Natural killer cell (primary cell): ENCODE results near the gene TRAF3IP3. TPM values are rescaled to one million over a fixed set of nuclear protein-coding genes. Genes with fewer than 3 reads are reported as not detected.

Experiments
- ATAC-seq, 3 donors: fragments of 150-1000 bp in 2 of 3; fragments of 200-7000 bp in 1 of 3; cut with Tn5 transposase; 1 replicate in 1 of 3; 2 replicates in 2 of 3; pipeline ENCODE4 v1.10.0; 2021; ENCODE audit warnings: mild to moderate bottlenecking in 2 of 3, moderate library complexity in 2 of 3
- DNase-seq, 2 donors: peaks; one replicate each; pipeline versions ENCODE4 v3.0.0 to v3.0.0-alpha.2; 2013 to 2021; ENCODE audit warnings: mixed read lengths in 1 of 2
- H3K27ac ChIP-seq: one replicate; pipeline ENCODE4 v1.5.1; 2013; ENCODE audit warnings: mild to moderate bottlenecking, low read length
- H3K27me3 ChIP-seq: one replicate; pipeline ENCODE4 v1.6.1; 2013; ENCODE audit warnings: low read length; ENCODE audit not compliant: control insufficient read depth, insufficient read depth
- H3K36me3 ChIP-seq: one replicate; pipeline ENCODE4 v1.6.1; 2013; ENCODE audit warnings: low read length; ENCODE audit not compliant: control insufficient read depth, insufficient read depth
- H3K4me1 ChIP-seq: one replicate; pipeline ENCODE4 v1.6.1; 2013; ENCODE audit warnings: low read length; ENCODE audit not compliant: control insufficient read depth, insufficient read depth
- H3K4me3 ChIP-seq: one replicate; pipeline ENCODE4 v1.5.1; 2013; ENCODE audit warnings: low read length
- H3K9me3 ChIP-seq: one replicate; pipeline ENCODE4 v1.6.1; 2013; ENCODE audit warnings: low read length; ENCODE audit not compliant: control insufficient read depth, insufficient read depth
- H3K27ac Mint-ChIP-seq, 2 donors: one replicate each; pipeline ENCODE4 v1.8.0; 2022; ENCODE audit warnings: mild to moderate bottlenecking in 2 of 2, mixed read lengths in 2 of 2, moderate library complexity in 1 of 2
- H3K27me3 Mint-ChIP-seq, 2 donors: one replicate each; pipeline ENCODE4 v1.8.0; 2022; ENCODE audit warnings: low read depth in 2 of 2, mixed read lengths in 2 of 2
- H3K36me3 Mint-ChIP-seq: one replicate; pipeline ENCODE4 v1.8.0; 2022; ENCODE audit warnings: mixed read lengths
- H3K4me1 Mint-ChIP-seq, 2 donors: one replicate each; pipeline ENCODE4 v1.8.0; 2022; ENCODE audit warnings: mixed read lengths in 2 of 2
- H3K4me3 Mint-ChIP-seq: one replicate; pipeline ENCODE4 v1.8.0; 2022; ENCODE audit warnings: mild to moderate bottlenecking, moderate library complexity, mixed read lengths
- H3K9me3 Mint-ChIP-seq, 2 donors: one replicate each; pipeline ENCODE4 v1.8.0; 2022; ENCODE audit warnings: mixed read lengths in 2 of 2
- CTCF ChIP-seq: fragments of 200-600 bp; IDR thresholded peaks from one replicate; pipeline ENCODE4 v1.8.0; 2022; ENCODE audit warnings: antibody characterized with exemption
- WGBS: methylation state at CpG from one replicate; pipeline ENCODE4 v1.1.7; 2013; ENCODE audit warnings: missing lambda C conversion rate; ENCODE audit not compliant: insufficient coverage; 5-methylcytosine and 5-hydroxymethylcytosine counted together
- intact Hi-C: fragments of 100-400 bp; cut with micrococcal nuclease; formaldehyde crosslinking; loops from one replicate; pipeline ENCODE4 v1.14.2; 2022
- total RNA-seq, 4 donors: library from RNA; stranded (reverse); fragments of 120-200 nt in 1 of 4; gene quantifications; one replicate each; pipeline versions ENCODE4 v1.2.3 to v1.2.4, GENCODE V29; 2013 to 2022

TRAF3IP3 gene
- total RNA-seq, 3 donors from 2014 or later (not counting 1 experiment from before 2014, with no cell fraction given): 273 to 354 (median 287) TPM

GRCh38 chr1:209756615-209757445 is 977 bp downstream of the TRAF3IP3 start:
- Mint-ChIP-seq H3K27me3 (no peaks in the 10 kb centered on the region), H3K4me3 (peak overlapping the region; percentile 96), H3K36me3 (peaks cover 13% of the 10 kb centered on the region), H3K4me1 (peaks cover 68 to 77% of the 10 kb centered on the region in 2 donors), H3K27ac (peak overlapping the region in 1 of 2 donors; percentile 94), H3K9me3 (no peaks in the 10 kb centered on the region)
- peak overlapping the region; percentile 43 for H3K4me3 ChIP-seq
- peak overlapping the region; percentile 81 for H3K27ac ChIP-seq
- 0% methylated on average over 4 of the region's 5 CpGs for WGBS
- H3K27me3 ChIP-seq: no peaks in the 10 kb centered on the region
- intact Hi-C loops: loop anchor here (1.0 kb wide), 1 partner anchor 11 kb away; no protein-coding TSS in a partner anchor
- H3K36me3 ChIP-seq: peaks cover 32% of the 10 kb centered on the region
- DNase-seq: peak in 1 of 2 donors; percentile 65
- ATAC-seq: peak; percentile 39 to 49 (median 46)
- TF ChIP-seq CTCF: no peak
- peaks cover 54% of the 10 kb centered on the region for H3K4me1 ChIP-seq
- no peaks in the 10 kb centered on the region for H3K9me3 ChIP-seq

- H3K36me3 ChIP-seq: peaks cover 48% of the 10 kb centered on the region
- no peak for TF ChIP-seq CTCF
- Mint-ChIP-seq H3K27ac (peak overlapping the region in 1 of 2 donors; percentile 94), H3K9me3 (no peaks in the 10 kb centered on the region), H3K4me3 (peak overlapping the region; percentile 96), H3K27me3 (no peaks in the 10 kb centered on the region), H3K36me3 (peaks cover 29% of the 10 kb centered on the region), H3K4me1 (peaks cover 77 to 86% of the 10 kb centered on the region in 2 donors)
- ATAC-seq (no peak), DNase-seq (peak in 1 of 2 donors; percentile 19)
- intact Hi-C loops: no loop called here
- no peaks in the 10 kb centered on the region for H3K27me3 ChIP-seq
- H3K27ac ChIP-seq: peak overlapping the region; percentile 81
- 75% methylated on average over 1 of the region's 3 CpGs for WGBS
- peak overlapping the region; percentile 43 for H3K4me3 ChIP-seq
- H3K9me3 ChIP-seq: no peaks in the 10 kb centered on the region
- H3K4me1 ChIP-seq: peaks cover 57% of the 10 kb centered on the region
Measured at GRCh38 chr1:209758400-209758799, 2.5 kb downstream of the TRAF3IP3 start.

- H3K27ac Mint-ChIP-seq: peak overlapping the region in 1 of 2 donors; percentile 94
- Histone ChIP-seq H3K27ac (no peak overlapping the region), H3K4me3 (no peak overlapping the region), H3K4me1 (peaks cover 55% of the 10 kb centered on the region), H3K36me3 (peaks cover 58% of the 10 kb centered on the region), H3K27me3 (no peaks in the 10 kb centered on the region), H3K9me3 (no peaks in the 10 kb centered on the region)
- H3K4me1 Mint-ChIP-seq: peaks cover 85 to 93% of the 10 kb centered on the region in 2 donors
- 95% methylated on average over 12 of the region's 12 CpGs for WGBS
- peak overlapping the region; percentile 55 for H3K4me3 Mint-ChIP-seq
- DNase-seq (no peak), ATAC-seq (no peak)
- H3K9me3 Mint-ChIP-seq: no peaks in the 10 kb centered on the region
- H3K27me3 Mint-ChIP-seq: no peaks in the 10 kb centered on the region
- H3K36me3 Mint-ChIP-seq: peaks cover 39% of the 10 kb centered on the region
- no peak for TF ChIP-seq CTCF
- intact Hi-C loops: no loop called here
Measured at GRCh38 chr1:209759829-209760359, 4.0 kb downstream of the TRAF3IP3 start.
